CD14-positive monocyte (primary cell): ENCODE results near the gene SLC35F5. TPM values are rescaled to one million over a fixed set of nuclear protein-coding genes. Genes with fewer than 3 reads are reported as not detected.

ENCODE experiments used
- DNase-seq, 3 donors: peaks; one replicate each; pipeline ENCODE4 v3.0.0-alpha.2; 2011 to 2022
- H2AFZ ChIP-seq: 2 replicates; pipeline ENCODE4 v1.6.0; 2012; ENCODE audit warnings: mild to moderate bottlenecking, low read depth, low read length, inconsistent platforms; ENCODE audit not compliant: insufficient read depth, poor library complexity, severe bottlenecking
- H3K27ac ChIP-seq, 2 donors: 1 replicate in 1 of 2; 2 replicates in 1 of 2; pipeline ENCODE4 v1.5.1; 2012 to 2013; ENCODE audit warnings: low read length in 2 of 2, control low read depth in 1 of 2, inconsistent platforms in 1 of 2, low read depth in 1 of 2, mild to moderate bottlenecking in 1 of 2
- H3K27me3 ChIP-seq, 2 donors: one replicate each; pipeline versions ENCODE4 v1.6.0 to v1.6.1; 2011 to 2013; ENCODE audit warnings: low read length in 2 of 2; ENCODE audit not compliant: control insufficient read depth in 2 of 2, insufficient read depth in 2 of 2
- H3K36me3 ChIP-seq, 2 donors: replicated peaks in 1 of 2; 1 replicate in 1 of 2; 2 replicates in 1 of 2; pipeline versions ENCODE4 v1.5.1 to v1.6.1; 2012 to 2013; ENCODE audit warnings: low read length in 2 of 2, control low read depth in 1 of 2, inconsistent platforms in 1 of 2, mild to moderate bottlenecking in 1 of 2; ENCODE audit not compliant: insufficient read depth in 2 of 2, control insufficient read depth in 1 of 2
- H3K4me1 ChIP-seq, 2 donors: 1 replicate in 1 of 2; 2 replicates in 1 of 2; pipeline versions ENCODE4 v1.5.1 to v1.6.1; 2012 to 2013; ENCODE audit warnings: low read length in 2 of 2, control low read depth in 1 of 2, inconsistent platforms in 1 of 2, mild to moderate bottlenecking in 1 of 2, moderate library complexity in 1 of 2; ENCODE audit not compliant: insufficient read depth in 2 of 2, control insufficient read depth in 1 of 2
- H3K4me2 ChIP-seq: replicated peaks from 2 replicates; pipeline ENCODE3; 2012; ENCODE audit warnings: low read length, moderate library complexity, mild to moderate bottlenecking; ENCODE audit not compliant: poor library complexity, severe bottlenecking; ENCODE audit errors: extremely low read depth
- H3K4me3 ChIP-seq, 3 experiments: fragments of 200-600 bp in 1 of 3; sonication (generic) in 1 of 3; replicated peaks in 1 of 3; 1 replicate in 2 of 3; 2 replicates in 1 of 3; pipeline ENCODE4 v1.5.1; 2011 to 2013; ENCODE audit warnings: low read length in 3 of 3, mild to moderate bottlenecking in 3 of 3, control low read depth in 2 of 3, low read depth in 2 of 3, inconsistent platforms in 1 of 3, moderate library complexity in 1 of 3
- H3K79me2 ChIP-seq: 2 replicates; pipeline ENCODE4 v1.6.0; 2012; ENCODE audit warnings: mild to moderate bottlenecking, control low read depth, inconsistent platforms, low read length, moderate library complexity; ENCODE audit not compliant: insufficient read depth
- H3K9ac ChIP-seq: 2 replicates; pipeline ENCODE4 v1.6.0; 2017; ENCODE audit warnings: low read length, mild to moderate bottlenecking; ENCODE audit not compliant: insufficient read depth, poor library complexity, severe bottlenecking
- H3K9me3 ChIP-seq, 2 donors: replicated peaks in 1 of 2; 1 replicate in 1 of 2; 2 replicates in 1 of 2; pipeline versions ENCODE4 v1.5.1 to v1.6.1; 2012 to 2013; ENCODE audit warnings: low read length in 2 of 2, control low read depth in 1 of 2; ENCODE audit not compliant: control insufficient read depth in 1 of 2, insufficient read depth in 1 of 2
- H4K20me1 ChIP-seq: 2 replicates; pipeline ENCODE4 v1.6.0; 2012; ENCODE audit warnings: mild to moderate bottlenecking, low read length, control low read depth, moderate library complexity; ENCODE audit not compliant: insufficient read depth
- H3K27ac Mint-ChIP-seq, 7 donors: one replicate each; pipeline ENCODE4 v1.8.0; 2020; ENCODE audit warnings: mild to moderate bottlenecking in 7 of 7, mixed read lengths in 7 of 7, moderate library complexity in 6 of 7, inconsistent platforms in 2 of 7
- H3K27me3 Mint-ChIP-seq, 3 donors: one replicate each; pipeline ENCODE4 v1.8.0; 2021 to 2022; ENCODE audit warnings: low read depth in 3 of 3, mild to moderate bottlenecking in 3 of 3, mixed read lengths in 3 of 3, moderate library complexity in 3 of 3, inconsistent platforms in 1 of 3
- H3K36me3 Mint-ChIP-seq, 2 donors: one replicate each; pipeline ENCODE4 v1.8.0; 2020; ENCODE audit warnings: mixed read lengths in 2 of 2, inconsistent platforms in 1 of 2, mild to moderate bottlenecking in 1 of 2
- H3K4me1 Mint-ChIP-seq: one replicate; pipeline ENCODE4 v1.8.0; 2020; ENCODE audit warnings: mild to moderate bottlenecking, mixed read lengths
- H3K4me3 Mint-ChIP-seq, 2 donors: one replicate each; pipeline ENCODE4 v1.8.0; 2020; ENCODE audit warnings: mild to moderate bottlenecking in 2 of 2, mixed read lengths in 2 of 2, moderate library complexity in 1 of 2
- H3K9me3 Mint-ChIP-seq, 7 donors: one replicate each; pipeline ENCODE4 v1.8.0; 2020 to 2022; ENCODE audit warnings: mixed read lengths in 7 of 7, mild to moderate bottlenecking in 6 of 7, moderate library complexity in 6 of 7, inconsistent platforms in 2 of 7
- CTCF ChIP-seq: fragments of 200-600 bp; IDR thresholded peaks from one replicate; pipeline ENCODE4 v1.8.0; 2022; ENCODE audit warnings: antibody characterized with exemption, mild to moderate bottlenecking
- WGBS: methylation state at CpG from one replicate; pipeline ENCODE4 v1.1.5; 2013; ENCODE audit warnings: missing lambda C conversion rate; ENCODE audit not compliant: insufficient coverage; 5-methylcytosine and 5-hydroxymethylcytosine counted together
- intact Hi-C, 2 donors: fragments of 100-400 bp; cut with micrococcal nuclease; formaldehyde crosslinking; loops; one replicate each; pipeline versions ENCODE4 v1.15.0 to v1.15.1; 2023
- polyA plus RNA-seq, 3 donors: library from polyadenylated mRNA; depleted of rRNA in 1 of 3; unstranded in 2 of 3; stranded (reverse) in 1 of 3; fragments of 300-500 nt in 2 of 3; fragments of >200 nt in 1 of 3; fragmentation: Illumina TruSeq in 2 of 3; gene quantifications; 1 replicate in 2 of 3; 2 replicates in 1 of 3; pipeline ENCODE4 v1.2.3, GENCODE V29; 2012 to 2021

The SLC35F5 gene
- polyA plus RNA-seq, 3 donors: 11.7 to 18.2 (median 13.6) TPM

GRCh38 chr2:113703386-113704299 is 52.8 kb downstream of the SLC35F5 start:
- peaks cover 0 to 1% (median 0%) of the 10 kb centered on the region in 3 donors for H3K27me3 Mint-ChIP-seq
- intact Hi-C loops: no loop called here
- no peaks in the 10 kb centered on the region for H3K9me3 ChIP-seq
- H3K36me3 ChIP-seq: peaks cover 3 to 12% of the 10 kb centered on the region in 2 donors
- WGBS: 99% methylated on average over 18 of the region's 25 CpGs
- no peak for DNase-seq
- peaks cover 0 to 3% (median 0%) of the 10 kb centered on the region in 7 donors for H3K9me3 Mint-ChIP-seq
- H4K20me1 ChIP-seq: no peaks in the 10 kb centered on the region
- no peaks in the 10 kb centered on the region for H3K79me2 ChIP-seq
- no peak overlapping the region for H2AFZ ChIP-seq
- peaks cover 12% of the 10 kb centered on the region for H3K4me1 Mint-ChIP-seq
- H3K27me3 ChIP-seq: no peaks in the 10 kb centered on the region
- H3K36me3 Mint-ChIP-seq: peaks cover 8 to 13% of the 10 kb centered on the region in 2 donors
- no peak overlapping the region for H3K4me3 Mint-ChIP-seq
- H3K27ac ChIP-seq: no peak overlapping the region
- H3K27ac Mint-ChIP-seq: no peak overlapping the region
- H3K4me2 ChIP-seq: no peak overlapping the region
- peaks cover 0 to 8% of the 10 kb centered on the region in 2 donors for H3K4me1 ChIP-seq
- TF ChIP-seq CTCF: no peak
- no peak overlapping the region for H3K4me3 ChIP-seq
- H3K9ac ChIP-seq: no peak overlapping the region

GRCh38 chr2:113700186-113700841 is 56.1 kb downstream of the SLC35F5 start:
- Mint-ChIP-seq H3K9me3 (peaks cover 0 to 3% (median 0%) of the 10 kb centered on the region in 7 donors), H3K4me1 (peaks cover 12% of the 10 kb centered on the region), H3K27me3 (peaks cover 0 to 1% (median 0%) of the 10 kb centered on the region in 3 donors), H3K36me3 (peaks cover 4 to 6% of the 10 kb centered on the region in 2 donors), H3K4me3 (peak overlapping the region; percentile 41 to 80), H3K27ac (no peak overlapping the region)
- DNase-seq: peak; percentile 25 to 53 (median 49)
- peak overlapping the region; percentile 8 for H3K4me2 ChIP-seq
- TF ChIP-seq CTCF: peak; percentile 42
- intact Hi-C loops: no loop called here
- no peak overlapping the region for H3K9ac ChIP-seq
- WGBS: 8% methylated on average over 16 of the region's 17 CpGs
- no peak overlapping the region for H3K27ac ChIP-seq
- peaks cover 0 to 8% of the 10 kb centered on the region in 2 donors for H3K4me1 ChIP-seq
- H3K36me3 ChIP-seq: peaks cover 0 to 6% of the 10 kb centered on the region in 2 donors
- no peaks in the 10 kb centered on the region for H3K9me3 ChIP-seq
- no peaks in the 10 kb centered on the region for H4K20me1 ChIP-seq
- H3K27me3 ChIP-seq: no peaks in the 10 kb centered on the region
- no peak overlapping the region for H3K4me3 ChIP-seq
- no peak overlapping the region for H2AFZ ChIP-seq
- no peaks in the 10 kb centered on the region for H3K79me2 ChIP-seq
